HG03060 (cell line): ENCODE measurements around the gene SETD3.
"Not testable (repeated sequence)": the region's sequence is repeated elsewhere in the genome, so short reads cannot be mapped to it uniquely, and the experiment has no call there.

Experiments
- ATAC-seq: cut with Tn5 transposase; IDR thresholded peaks from one replicate; pipeline ENCODE4 v1.9.1; 2021; ENCODE audit warnings: low read depth, moderate number of reproducible peaks; ENCODE audit not compliant: unreplicated experiment

Gene SETD3

GRCh38 chr14:99374964-99375363 lies 105.7 kb downstream of the SETD3 start:
- no peak for ATAC-seq

DNA sequence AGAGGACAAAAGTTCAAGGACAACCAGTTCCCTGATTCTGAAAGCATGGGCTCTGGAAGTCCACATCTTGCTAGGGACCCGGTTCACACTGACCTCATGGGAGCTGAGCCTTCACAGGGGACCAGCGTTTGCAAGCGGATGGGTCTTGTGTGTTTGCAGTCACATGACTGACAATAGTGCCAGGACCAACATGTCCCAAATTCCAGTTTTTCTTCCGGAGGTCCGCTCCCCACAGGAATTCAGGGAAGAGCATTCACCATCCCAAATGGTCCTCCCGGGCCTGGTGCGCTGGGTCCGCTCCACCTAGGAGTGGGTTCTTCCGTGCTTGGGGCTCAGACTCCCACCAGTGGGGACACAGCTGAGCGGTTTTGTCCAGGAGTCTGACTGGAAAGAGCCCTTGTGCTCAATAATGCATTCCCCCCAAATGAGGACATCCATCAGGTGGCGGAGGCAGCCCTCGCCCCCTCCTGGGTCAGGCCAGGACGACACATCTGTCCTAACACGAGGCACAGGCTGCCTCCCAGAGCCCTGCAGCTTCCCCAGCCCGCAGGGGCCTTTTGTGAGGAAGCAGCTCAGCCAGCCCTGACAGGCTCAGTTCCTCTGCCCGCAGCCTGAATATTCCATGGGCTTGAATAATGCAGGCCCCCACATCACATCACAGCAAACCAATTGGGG lies 116.9 kb downstream of the SETD3 start:
- no peak for ATAC-seq

DNA sequence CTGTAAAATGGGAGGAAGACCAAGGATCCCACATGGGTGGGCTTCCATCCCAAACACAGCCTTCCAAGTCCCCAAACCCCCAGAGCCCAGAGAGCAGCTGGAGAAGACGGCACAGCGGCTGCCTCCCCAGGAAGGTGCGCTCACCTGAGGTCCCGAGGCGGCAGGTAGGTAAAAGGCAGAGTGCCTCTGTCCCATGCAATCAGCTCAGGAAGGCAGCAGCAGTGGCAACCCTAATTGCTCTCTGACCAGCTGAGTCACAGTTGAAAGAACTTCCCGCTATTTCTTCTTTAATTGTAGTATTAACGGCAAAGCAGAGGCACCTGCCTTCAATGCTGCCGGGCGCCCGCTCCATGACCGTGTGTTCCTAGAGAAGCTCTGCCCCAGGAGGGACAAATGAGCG lies 117.6 kb downstream of the SETD3 start:
- ATAC-seq: no peak

DNA sequence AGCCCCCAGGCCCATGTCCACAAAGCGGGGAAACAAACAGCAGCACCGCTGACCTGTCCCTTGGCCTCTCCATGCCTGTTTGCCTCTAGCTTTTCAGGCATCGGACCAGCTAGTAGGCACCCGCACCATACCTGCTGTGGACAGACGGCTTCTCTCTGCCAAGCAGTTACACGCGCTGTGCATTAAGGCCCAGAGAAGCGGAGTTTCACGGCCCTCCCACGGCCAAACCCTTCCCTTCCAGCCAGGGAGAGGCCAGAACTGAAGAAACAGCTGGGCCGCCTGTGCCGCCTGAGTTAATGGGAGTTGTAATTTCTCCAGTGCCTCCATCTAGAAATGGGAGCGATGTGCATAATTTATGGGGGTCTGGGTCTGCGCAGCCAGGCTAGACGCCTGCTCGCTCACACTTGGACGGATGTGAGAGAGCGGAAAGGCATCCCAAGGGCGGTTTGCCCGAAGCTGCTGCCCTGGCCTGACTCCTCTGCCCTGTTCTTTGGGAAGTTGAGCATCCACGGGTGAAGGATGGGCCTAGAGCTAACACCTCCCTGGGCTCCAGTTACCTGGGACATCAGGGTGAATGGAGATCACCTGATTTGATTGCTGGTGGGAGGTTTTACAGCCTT lies 119.0 kb downstream of the SETD3 start:
- ATAC-seq: no peak

DNA sequence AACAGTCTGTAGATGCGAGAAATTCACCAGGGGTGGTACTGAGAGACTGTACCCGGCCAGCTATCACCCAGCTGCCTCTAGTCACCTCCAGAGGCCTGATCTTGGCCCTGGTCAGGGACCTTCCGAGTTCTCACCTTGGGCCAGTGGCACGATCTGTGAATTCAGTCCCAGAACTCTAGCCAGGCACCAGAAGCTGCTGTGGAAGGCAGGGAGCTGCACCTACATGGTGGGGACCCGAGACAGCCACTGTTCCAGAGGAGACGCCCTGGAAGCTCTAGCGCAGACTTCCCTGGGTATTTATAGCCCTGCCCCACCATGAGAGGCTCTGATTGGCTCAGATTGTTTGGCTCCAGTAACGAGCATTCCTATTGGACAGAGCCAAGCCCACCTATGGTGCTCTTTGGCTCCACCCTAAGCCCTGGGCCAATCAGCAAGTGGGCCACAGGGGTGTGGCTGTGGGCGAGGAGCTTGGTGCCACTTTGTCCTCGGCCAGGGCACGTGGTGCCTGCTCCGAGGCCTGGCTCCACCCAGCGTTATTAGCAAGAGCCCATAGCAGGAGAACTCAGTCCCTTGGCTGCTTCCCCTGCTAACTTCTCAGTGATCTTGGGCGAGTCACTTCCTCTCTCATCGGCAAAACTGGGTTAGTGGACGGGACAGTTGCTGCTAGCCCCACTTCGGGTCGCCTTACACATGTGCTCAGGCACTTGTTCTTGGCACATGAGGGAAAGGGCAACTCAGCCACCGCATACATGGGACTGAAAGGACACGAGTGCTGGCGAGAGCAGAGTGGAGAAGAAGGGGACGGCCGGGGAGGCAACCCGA lies 119.7 kb downstream of the SETD3 start:
- ATAC-seq: no peak

DNA sequence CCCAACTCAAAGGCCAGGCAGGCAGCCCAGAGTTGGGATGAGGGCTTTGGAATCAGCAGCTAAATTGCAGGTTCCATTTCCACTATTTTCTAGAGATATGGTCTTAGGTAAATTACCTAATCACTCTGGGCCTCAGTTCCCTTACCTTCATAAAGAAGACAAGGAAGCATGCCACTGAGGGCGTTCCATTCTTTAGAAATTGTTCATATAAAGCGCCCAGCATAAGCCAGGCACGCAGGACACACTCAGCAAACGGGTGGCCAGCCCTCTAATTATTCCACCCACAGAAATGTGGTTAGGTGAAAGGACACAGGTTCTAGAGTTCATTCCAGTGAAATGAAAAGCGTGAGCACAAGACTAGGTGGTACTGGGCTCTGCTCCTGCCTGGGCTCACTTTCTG lies 120.8 kb downstream of the SETD3 start:
- no peak for ATAC-seq

- no peak for ATAC-seq
Observed at GRCh38 chr14:99357916-99358390, 122.7 kb downstream of the SETD3 start.

DNA sequence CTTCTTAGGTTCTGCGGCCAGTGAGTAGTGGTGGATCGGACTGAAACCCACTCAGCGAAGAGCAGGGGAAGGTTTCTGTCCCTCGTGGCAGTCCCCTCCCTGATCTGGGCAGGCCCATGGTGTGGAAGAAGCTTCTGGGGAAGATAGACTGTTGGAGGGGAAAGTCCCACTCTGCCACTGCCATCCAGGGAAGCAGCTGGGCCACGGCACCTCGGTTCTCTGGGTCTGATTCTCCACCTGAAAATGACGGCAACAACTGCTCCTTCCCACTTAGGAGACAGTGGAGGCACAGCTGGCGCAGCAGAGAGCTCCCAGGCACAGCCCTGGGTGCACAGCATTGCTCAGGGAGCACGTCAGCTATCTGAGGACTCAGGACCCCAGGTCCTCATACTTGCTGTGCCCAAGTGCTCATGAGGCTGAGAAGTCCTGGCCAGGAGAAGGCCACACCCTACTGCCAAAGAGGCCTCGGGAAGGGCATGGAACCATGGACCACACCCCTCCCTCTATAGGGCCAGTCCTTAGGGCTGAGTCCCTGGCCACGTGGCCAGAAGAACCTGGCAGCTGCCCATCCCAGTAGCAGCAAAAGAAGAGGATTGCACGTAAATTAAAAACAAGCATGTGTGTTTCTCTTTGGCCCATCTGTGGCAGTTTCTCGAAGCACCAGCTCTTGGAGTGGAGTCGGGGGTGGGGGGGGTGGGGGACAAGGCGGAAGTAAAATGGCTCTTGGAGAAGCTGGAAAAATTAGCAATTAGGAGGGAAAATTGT lies 123.3 kb downstream of the SETD3 start:
- no peak for ATAC-seq

GRCh38 chr14:99356031-99356608 lies 124.5 kb downstream of the SETD3 start:
- ATAC-seq: no peak

GRCh38 chr14:99354166-99354875 lies 126.3 kb downstream of the SETD3 start:
- no peak for ATAC-seq

GRCh38 chr14:99352688-99353280 lies 127.9 kb downstream of the SETD3 start:
- no peak for ATAC-seq

DNA sequence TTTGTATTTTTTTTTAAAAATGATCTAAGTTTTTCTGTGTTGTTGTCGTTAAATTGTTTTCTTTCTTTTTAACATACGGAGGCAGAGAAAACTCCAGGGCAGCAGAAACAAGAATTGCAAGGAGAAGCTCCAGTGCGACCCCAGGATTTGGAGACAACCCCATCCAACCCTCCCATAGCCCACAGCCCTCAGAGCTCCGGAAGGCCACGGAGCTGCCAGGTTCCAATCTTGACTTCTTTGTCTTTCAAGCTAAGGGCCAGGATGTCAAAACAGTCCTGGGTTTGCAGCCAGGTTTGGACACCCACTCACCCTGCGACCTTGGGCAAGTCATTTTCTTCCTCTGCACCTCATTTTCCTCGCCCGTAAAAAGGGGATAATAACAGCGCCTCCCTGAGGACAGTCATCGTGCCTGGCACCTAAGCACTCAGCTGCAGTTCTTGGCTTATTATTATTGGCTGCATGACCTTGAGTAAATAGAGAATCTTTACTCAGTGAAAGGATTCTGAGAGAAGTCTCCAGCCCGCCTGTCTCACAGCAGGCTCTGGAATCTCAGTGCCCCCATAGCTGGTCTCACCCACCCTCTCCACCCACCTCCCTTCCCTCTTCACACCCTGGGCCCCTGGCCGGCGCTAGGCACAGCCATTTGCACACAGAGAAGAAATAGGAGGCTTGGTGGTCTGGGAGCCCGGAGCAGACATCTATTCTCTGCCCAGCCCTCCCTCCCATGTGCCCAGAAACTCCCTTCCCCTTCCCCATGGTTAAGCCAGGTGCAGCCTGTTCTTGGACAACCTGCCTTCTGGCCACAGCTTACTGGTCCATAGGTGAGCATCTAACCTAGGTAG lies 129.3 kb downstream of the SETD3 start:
- no peak for ATAC-seq

GRCh38 chr14:99350751-99351150 lies 129.9 kb downstream of the SETD3 start:
- no peak for ATAC-seq

GRCh38 chr14:99349721-99350495 lies 130.8 kb downstream of the SETD3 start:
- ATAC-seq: no peak

GRCh38 chr14:99348816-99349614 lies 131.6 kb downstream of the SETD3 start:
- no peak for ATAC-seq

- ATAC-seq: not testable (repeated sequence)
Observed at GRCh38 chr14:99348231-99348630, 132.4 kb downstream of the SETD3 start.
